ENCODE data around the gene IL6R. TPM values are rescaled to one million over a fixed set of nuclear protein-coding genes. Genes with fewer than 3 reads are reported as not detected.

IL6R gene
- total RNA-seq, 1 experiment from 2014 or later: 4.9 TPM

- H3K4me3 Mint-ChIP-seq (ENCODE audit: unreplicated experiment): no peak overlapping the region
- intact Hi-C loops (cut with micrococcal nuclease; ENCODE audit: unreplicated experiment): no loop called here
Measured at GRCh38 chr1:154448331-154448811, 43.2 kb downstream of the IL6R start.

GRCh38 chr1:154453161-154453560 lies 48.0 kb downstream of the IL6R start:
- ChIA-PET POLR2A (interaction anchor here (0.7 kb wide), 1 partner anchor 591 kb away, joined by 4 read pairs; no protein-coding TSS in a partner anchor), CTCF (no interaction called here)
- Mint-ChIP-seq H3K36me3 (ENCODE audit: insufficient read depth, unreplicated experiment) (no peaks in the 10 kb centered on the region), H3K4me1 (ENCODE audit: low read depth, unreplicated experiment) (no peaks in the 10 kb centered on the region), H3K27ac (ENCODE audit: unreplicated experiment) (no peak overlapping the region), H3K9me3 (ENCODE audit: unreplicated experiment) (no peaks in the 10 kb centered on the region), H3K4me3 (ENCODE audit: unreplicated experiment) (no peak overlapping the region), H3K27me3 (ENCODE audit: insufficient read depth, unreplicated experiment) (no peaks in the 10 kb centered on the region)
- no peaks in the 10 kb centered on the region for H3K9me3 ChIP-seq
- no peak for DNase-seq
- H3K4me3 ChIP-seq (ENCODE audit: low read depth, low read length): no peak overlapping the region
- intact Hi-C loops (cut with micrococcal nuclease; ENCODE audit: unreplicated experiment): no loop called here
- no peaks in the 10 kb centered on the region for H3K27me3 ChIP-seq (replicated peaks; ENCODE audit: control insufficient read depth, insufficient read depth, low read length)
- H3K4me1 ChIP-seq: no peaks in the 10 kb centered on the region
- H3K36me3 ChIP-seq (ENCODE audit: control insufficient read depth, insufficient read depth, low read length): no peaks in the 10 kb centered on the region
- no TSS peak for BruUV-seq (replicated peaks)
- no peak for TF ChIP-seq CTCF (IDR thresholded peaks at IDR 0.05; ENCODE audit: insufficient read depth in 1 of 2, low read depth in 1 of 2, low read length in 1 of 2, severe bottlenecking in 1 of 2, unreplicated experiment in 1 of 2)

More at GRCh38 chr1:154448331-154448811, 43.2 kb downstream of the IL6R start:
- BruUV-seq (replicated peaks): no TSS peak
- no peaks in the 10 kb centered on the region for H3K36me3 Mint-ChIP-seq (ENCODE audit: insufficient read depth, unreplicated experiment)
- no peaks in the 10 kb centered on the region for H3K4me1 Mint-ChIP-seq (ENCODE audit: low read depth, unreplicated experiment)
- H3K9me3 Mint-ChIP-seq (ENCODE audit: unreplicated experiment): no peaks in the 10 kb centered on the region
- POLR2A ChIA-PET: no interaction called here
- no peak overlapping the region for H3K27ac Mint-ChIP-seq (ENCODE audit: unreplicated experiment)
- TF ChIP-seq CTCF (IDR thresholded peaks at IDR 0.05; ENCODE audit: insufficient read depth in 1 of 2, low read depth in 1 of 2, low read length in 1 of 2, severe bottlenecking in 1 of 2, unreplicated experiment in 1 of 2): no peak
- Histone ChIP-seq H3K27me3 (replicated peaks; ENCODE audit: control insufficient read depth, insufficient read depth, low read length) (no peaks in the 10 kb centered on the region), H3K36me3 (ENCODE audit: control insufficient read depth, insufficient read depth, low read length) (no peaks in the 10 kb centered on the region), H3K9me3 (no peaks in the 10 kb centered on the region), H3K4me3 (ENCODE audit: low read depth, low read length) (no peak overlapping the region), H3K4me1 (no peaks in the 10 kb centered on the region)
- CTCF ChIA-PET: interaction anchor here (0.8 kb wide), 1 partner anchor 15 kb away, joined by 3 read pairs; no protein-coding TSS in a partner anchor
- DNase-seq: no peak
- no peaks in the 10 kb centered on the region for H3K27me3 Mint-ChIP-seq (ENCODE audit: insufficient read depth, unreplicated experiment)

- intact Hi-C loops (cut with micrococcal nuclease; ENCODE audit: unreplicated experiment): no loop called here
- no peaks in the 10 kb centered on the region for H3K4me1 Mint-ChIP-seq (ENCODE audit: low read depth, unreplicated experiment)
Measured at GRCh38 chr1:154453574-154454352, 48.6 kb downstream of the IL6R start.

More at GRCh38 chr1:154453574-154454352, 48.6 kb downstream of the IL6R start:
- H3K9me3 ChIP-seq: no peaks in the 10 kb centered on the region
- DNase-seq: no peak
- Mint-ChIP-seq H3K36me3 (ENCODE audit: insufficient read depth, unreplicated experiment) (no peaks in the 10 kb centered on the region), H3K4me3 (ENCODE audit: unreplicated experiment) (no peak overlapping the region), H3K9me3 (ENCODE audit: unreplicated experiment) (no peaks in the 10 kb centered on the region), H3K27ac (ENCODE audit: unreplicated experiment) (no peak overlapping the region), H3K27me3 (ENCODE audit: insufficient read depth, unreplicated experiment) (no peaks in the 10 kb centered on the region)
- TF ChIP-seq CTCF (IDR thresholded peaks at IDR 0.05; ENCODE audit: insufficient read depth in 1 of 2, low read depth in 1 of 2, low read length in 1 of 2, severe bottlenecking in 1 of 2, unreplicated experiment in 1 of 2): no peak
- no TSS peak for BruUV-seq (replicated peaks)
- no peak overlapping the region for H3K4me3 ChIP-seq (ENCODE audit: low read depth, low read length)
- no peaks in the 10 kb centered on the region for H3K27me3 ChIP-seq (replicated peaks; ENCODE audit: control insufficient read depth, insufficient read depth, low read length)
- CTCF ChIA-PET: interaction anchor here (0.6 kb wide), 1 partner anchor 98 kb away, joined by 3 read pairs; no protein-coding TSS in a partner anchor
- H3K4me1 ChIP-seq: no peaks in the 10 kb centered on the region
- no peaks in the 10 kb centered on the region for H3K36me3 ChIP-seq (ENCODE audit: control insufficient read depth, insufficient read depth, low read length)
- POLR2A ChIA-PET: no interaction called here
